Measurements from ENCODE around the gene PRKCSH.

- TF ChIP-seq CTCF (IDR thresholded peaks at IDR 0.05): no peak
- TF ChIP-seq EZH2 (IDR thresholded peaks at IDR 0.05; ENCODE audit: borderline replicate concordance, insufficient read depth, low read depth, low read length, poor library complexity, severe bottlenecking): no peak
Observed at GRCh38 chr19:11408591-11408990, 26.8 kb upstream of the PRKCSH start.
